Measurements from ENCODE around the gene RNLS.
"Not testable (repeated sequence)": the region's sequence is repeated elsewhere in the genome, so short reads cannot be mapped to it uniquely, and the experiment has no call there.

RNLS gene

DNA sequence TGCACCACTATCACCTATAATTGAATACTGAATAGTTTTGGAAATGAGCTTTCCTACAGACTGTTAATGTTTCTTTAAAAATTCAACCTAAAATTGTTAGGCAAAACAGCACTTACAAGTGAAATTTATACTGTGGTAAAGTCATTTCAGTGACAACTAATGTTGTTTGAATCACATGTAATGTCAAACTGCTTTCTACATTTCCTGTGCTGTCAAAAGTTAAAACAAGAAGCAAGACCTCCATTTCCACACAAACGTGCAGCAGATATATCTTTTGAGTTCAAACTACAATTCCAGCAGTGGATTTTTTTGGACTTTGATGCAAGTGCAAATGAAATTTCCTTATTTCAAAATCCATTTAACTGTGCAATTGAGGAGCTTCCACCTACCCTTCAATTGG is 199.8 kb downstream of the RNLS start:
- no peak for DNase-seq

DNA sequence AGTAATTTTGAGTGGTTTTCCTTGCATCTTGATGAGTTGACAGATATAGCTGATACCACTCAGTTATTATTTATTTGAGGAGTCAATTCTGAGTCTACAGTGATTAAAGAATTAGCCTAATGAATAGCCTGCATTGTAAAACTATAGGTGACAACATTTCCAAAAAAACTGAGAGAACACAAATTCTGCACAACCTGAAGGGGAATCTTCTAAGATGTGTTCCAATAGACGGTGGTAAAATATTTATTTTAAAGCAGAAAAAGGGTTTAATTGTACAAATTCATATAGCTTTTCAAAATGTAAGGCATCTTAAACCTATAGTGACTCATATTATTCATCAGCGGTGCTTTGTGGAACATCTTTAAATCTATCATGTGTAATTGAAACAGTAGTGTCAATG is 200.4 kb downstream of the RNLS start:
- DNase-seq = no peak

DNA sequence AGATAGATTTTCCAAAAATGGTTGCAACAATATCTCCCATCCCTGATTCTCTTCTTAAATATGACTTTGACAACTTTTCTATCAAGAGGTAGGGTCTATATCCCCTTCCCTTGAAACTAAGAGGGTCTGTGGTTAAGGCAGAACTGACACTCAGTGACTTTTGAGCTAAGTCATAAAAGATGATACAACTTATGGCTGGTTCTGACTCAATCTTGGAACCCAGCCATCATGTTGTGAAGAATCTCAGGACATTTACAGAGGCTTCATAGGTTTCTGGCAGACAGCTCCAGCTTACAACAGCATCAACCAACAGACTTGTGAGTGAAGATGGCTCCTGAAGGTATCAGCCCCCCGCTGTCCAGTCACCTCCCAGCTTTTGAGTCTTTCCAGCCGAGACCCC is 203.5 kb downstream of the RNLS start:
- no peak for DNase-seq

DNA sequence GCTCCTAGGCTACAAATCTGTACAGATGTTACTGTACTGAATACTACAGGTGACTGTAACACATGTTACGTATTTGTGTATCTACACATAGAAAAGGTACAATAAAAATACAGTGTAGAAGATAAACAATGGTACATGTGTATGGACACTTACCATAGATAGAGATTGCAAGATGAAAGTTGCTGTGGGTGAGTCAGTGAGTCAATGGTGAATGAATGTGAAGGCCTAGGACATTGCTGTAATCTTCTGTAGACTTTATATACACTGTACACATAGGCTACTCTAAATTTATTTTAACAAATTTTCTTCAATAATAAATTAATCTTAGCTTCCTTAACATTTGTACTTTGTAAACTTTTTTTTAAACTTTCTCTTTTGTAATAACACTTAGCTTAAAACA is 205.6 kb downstream of the RNLS start:
- DNase-seq = no peak

DNA sequence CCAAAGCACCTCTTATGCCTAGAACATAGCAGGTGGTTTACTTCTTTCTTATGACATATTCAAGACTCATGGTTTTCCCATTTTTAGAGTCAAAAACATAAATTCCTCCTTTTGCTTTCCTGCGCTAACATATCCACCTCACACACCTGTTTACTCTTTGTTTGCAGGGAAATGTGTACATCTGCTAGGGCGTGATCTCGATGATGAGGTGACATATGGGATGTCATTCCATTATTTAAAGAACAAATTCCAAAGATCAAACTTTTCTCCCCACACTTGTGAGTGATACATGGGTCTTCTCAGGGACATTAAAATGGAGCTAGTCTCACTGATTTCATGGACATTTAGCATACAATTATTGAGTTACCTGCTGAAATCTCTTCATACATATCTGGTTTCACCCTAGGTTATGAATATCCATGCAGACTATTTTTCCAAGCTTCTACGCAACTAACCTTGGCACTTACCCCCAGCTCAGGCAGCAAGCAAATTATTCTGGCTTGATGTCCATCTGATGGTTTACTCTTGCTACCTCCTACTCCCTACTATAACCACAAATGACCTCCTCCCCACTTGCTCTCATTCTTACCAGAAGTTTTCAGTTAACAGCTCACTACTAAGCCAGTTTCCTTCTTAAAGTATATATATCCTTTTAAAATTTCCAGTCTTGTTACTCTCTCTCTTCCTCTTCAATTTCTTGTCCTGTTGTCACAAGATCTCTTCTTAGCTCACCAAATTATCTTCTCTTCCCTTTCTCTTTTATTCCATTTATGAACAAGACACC is 208.5 kb downstream of the RNLS start:
- DNase-seq = no peak

DNA sequence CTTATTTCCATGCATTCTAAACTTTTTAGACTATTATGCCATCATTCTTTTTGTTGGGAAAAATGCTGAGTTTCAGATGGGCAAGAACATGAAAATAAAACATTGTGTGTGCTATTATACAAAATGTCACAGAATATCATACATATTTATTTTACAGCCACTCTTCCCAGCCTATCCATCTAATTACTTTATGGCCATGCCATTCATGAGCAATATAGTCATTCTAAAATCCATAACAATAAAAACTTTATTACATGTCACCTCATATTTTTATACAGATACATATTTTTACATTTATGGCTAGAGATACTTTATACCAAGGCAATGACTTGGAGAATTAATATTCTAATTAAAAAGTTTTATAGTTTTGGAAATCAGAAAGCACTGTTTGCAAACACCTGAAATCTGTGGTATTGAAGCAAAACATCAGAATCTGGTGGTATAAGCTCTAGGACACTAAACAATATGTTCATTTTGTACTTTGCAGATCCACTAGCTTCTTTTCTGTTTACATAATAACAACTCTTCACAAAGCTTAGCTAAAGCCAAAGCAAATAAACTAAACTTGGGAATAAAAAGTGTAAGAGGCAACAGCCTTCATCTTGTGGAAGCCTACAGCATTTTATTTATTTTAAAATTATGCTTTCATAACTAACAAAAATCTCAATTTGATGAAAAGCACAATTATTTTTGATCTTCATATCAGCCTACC is 210.1 kb downstream of the RNLS start:
- no peak for DNase-seq

DNA sequence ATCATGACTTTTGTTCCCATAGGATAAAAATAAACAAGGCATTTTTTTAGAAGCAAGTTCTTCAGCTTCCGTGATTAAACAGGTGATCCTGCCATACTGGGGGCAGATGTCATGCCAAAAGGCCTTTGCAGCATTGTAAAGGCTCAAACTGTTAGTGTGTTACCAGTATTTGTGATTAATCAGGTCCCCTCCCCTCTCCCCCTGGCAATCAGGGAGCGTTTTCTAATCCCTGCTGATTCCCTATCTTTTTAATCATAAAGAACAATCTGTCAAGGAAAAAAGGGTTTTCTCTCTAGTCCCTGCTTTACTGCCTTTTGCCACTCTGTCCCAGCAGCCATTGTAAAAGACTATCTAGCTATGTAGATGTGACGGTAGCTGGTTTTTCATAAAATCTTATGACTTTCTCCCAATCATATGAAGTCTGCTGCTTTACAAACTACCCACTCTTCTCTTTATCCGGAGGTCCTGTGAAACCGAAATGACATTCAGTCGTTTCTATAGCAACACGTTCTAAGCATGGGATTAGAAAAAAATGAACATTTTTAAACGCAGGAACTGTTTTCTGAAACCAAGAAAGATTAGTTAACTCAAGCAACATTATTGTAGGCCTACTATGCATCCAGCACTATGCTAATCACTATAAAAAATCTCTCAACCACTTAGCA is 210.9 kb downstream of the RNLS start:
- no peak for DNase-seq

DNA sequence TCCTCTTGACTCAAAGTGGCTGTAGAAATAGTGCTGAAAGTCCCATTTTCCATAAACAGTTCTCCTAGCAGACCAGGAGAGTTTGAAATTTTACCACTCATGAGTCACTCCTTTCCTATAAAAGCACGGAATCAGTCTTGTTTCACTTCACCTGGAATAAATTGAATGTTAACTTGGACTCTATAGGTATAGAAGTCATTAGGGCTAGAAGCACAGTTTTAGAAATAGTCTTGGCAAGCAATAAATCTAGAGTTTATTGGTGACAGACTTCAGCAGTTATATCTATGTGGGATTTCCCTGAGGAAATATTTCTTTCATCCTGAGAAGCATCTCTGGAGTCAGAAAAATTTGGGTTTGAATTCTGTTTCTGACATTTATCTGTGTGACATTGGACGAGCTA is 212.4 kb downstream of the RNLS start:
- no peak for DNase-seq

DNA sequence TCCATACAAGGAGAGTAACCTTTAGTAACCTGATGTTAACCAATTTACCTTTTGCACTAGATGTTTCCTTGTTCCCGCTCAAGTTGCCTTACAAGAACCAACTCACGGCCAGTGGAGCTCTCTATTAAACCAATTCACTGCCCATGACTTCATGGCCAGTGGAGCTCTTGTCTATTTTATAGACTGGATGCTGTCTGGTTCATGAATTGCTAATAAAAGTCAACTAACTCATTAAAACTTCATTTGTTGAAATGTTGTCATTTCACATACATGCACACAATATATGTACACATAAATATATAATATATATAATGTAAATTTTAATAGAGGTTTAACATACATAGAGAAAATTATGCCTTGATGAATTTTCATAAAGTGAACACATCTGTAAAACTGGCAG is 216.3 kb downstream of the RNLS start:
- DNase-seq = no peak

DNA sequence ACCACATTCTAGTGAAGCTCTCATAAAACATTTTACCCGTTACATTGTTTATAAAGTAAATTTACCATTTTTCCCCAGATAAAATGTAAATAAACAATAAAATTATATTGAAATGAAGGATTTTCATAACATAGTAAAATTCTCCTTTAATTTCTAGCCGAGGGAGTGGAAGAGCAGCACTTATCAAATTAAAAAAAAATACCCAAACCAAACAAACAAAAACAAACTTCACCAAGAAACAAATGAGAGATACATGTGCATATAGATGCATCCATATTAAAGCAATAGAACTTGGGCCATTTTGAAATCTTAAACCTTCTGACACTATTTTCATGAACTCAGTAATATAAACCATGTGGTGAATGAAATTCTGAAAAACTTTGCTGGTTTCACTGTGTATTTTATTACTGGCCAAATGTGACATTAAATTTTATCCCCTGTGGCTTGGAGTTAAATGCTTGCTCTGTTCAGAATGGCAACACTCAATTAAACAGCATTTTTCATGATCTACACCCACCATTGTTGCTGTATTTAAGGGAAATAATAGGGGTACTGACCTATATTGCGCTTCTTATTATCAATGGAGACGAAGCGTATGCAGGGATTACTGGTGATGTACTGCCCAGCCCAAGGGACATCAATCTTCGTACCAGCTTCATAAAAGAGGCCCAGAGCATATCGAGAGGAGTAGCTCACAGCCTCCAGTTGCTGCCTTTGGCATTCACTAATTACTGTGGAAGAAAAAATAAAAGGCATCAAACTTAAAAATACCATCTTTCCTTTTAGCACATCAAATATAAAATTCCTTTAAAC is 220.9 kb downstream of the RNLS start:
- no peak for DNase-seq

DNA sequence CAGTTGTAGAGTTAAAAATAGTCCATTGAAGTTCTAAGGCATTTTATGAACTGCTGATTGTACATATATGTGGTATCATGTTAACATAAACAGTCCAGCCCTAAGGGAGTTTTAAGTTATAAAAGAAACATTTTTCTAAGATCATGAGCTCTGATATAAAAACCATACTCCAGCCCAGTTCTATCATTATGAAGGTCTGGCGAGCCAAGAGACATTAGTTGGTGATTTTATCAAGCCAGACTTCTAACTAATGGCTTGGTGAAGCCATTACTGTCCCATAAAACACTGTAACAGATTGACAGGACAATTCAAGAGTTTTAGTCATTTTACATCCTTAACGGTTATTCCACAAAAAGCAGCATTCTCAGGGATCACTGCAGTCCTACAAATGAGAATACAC is 221.6 kb downstream of the RNLS start:
- no peak for DNase-seq

DNA sequence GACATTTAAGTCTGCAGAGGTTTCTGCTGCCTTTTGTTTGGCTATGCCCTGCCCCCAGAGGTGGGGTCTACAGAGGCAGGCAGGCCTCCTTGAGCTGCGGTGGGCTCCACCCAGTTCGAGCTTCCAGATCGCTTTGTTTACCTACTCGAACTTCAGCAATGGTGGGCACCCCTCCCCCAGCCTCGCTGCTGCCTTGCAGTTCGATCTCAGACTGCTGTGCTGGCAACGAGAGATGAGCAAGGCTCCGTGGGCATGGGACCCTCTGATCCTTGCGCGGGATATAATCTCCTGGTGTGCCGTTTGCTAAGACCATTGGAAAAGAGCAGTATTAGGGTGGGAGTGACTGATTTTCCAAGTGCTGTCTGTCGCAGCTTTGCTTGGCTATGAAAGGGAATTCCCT is 227.4 kb downstream of the RNLS start:
- not testable (repeated sequence) for DNase-seq

DNA sequence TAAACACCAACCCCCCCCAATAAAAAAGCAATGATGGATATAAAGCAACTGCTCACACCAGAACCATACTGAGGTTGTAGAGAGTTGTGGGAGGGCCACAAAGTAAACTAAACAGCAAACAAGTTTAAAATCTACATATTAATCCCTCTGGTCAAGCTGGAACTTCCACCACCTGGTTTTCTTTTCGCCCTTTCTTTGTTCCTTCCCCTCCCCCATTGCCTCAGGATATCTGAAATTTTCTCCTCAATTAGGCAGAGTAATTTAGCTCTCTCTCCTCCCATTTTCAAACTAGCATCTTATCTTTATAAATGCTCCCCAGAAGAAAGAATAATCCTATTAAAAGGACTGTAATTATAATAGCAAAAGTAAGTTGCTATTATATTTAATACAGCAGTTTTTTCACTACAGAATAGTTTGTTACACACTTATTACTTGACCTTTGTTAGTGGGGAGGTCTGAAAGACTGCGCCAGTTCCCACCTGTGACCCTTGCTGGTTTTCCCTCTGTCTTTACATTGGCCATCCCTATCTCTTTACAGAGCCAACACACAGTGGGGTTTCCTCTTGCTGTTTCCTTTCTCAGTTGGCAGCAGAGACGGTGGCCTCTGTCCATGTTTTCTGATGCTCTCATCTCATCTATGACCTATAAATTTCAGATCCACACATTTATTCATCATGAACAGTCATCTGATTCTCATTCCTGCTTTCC is 235.4 kb downstream of the RNLS start:
- DNase-seq = no peak

DNA sequence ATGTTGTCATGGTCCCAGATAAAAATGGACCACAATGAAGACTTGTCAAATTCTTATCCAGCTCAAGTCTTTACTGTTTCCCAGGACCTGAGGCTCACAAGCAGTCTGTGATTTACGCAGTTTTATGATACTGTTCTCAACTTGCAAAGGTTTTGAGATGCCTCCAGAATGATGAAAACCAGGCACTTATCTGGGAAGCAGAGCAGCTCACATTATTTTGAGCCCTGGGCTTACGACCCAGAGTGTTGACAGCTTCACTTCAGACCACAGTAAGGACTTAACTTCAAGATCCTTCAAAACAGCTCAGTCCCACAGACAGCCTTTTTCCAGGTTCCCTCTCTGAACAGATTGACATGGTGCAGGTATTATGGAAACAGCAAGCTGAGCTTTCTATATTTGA is 236.1 kb downstream of the RNLS start:
- no peak for DNase-seq

DNA sequence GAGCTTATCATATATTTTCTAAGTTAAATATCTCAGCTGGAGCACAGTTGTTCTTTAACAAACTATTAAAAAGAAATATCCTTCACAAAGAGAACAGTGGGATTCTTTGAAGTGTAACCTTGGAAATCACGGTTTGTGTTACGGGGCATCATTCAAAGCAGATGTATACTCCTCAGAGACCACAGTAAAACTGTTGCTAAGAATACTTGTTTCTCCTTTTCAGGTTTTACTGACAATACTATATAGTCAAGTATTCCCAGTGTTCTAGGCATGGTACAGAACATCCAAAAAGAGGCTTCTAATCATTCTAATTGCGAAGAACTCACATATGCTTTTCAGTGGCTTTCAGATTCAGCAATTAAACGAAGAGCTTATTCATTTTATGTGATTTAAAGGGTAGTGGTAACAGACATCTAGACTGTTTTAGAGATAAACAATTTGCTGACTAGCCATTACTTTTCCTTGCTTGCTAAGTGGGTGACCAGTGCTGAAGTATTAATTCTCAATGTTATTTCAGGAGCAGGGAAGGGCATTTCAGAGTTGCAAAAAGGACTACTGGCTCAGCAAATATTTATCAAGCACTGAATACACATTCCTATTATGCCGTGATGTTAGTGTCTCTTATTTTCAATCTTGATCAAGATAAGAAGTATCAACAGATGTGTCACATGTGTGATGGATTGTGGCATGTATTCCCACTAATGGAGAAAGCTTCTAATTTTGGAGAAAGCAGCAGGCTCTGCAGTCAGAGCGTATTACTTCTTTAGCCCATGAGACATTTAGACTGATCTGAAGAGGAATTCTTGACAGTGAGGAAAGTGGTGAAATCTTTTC is 236.8 kb downstream of the RNLS start:
- no peak for DNase-seq

DNA sequence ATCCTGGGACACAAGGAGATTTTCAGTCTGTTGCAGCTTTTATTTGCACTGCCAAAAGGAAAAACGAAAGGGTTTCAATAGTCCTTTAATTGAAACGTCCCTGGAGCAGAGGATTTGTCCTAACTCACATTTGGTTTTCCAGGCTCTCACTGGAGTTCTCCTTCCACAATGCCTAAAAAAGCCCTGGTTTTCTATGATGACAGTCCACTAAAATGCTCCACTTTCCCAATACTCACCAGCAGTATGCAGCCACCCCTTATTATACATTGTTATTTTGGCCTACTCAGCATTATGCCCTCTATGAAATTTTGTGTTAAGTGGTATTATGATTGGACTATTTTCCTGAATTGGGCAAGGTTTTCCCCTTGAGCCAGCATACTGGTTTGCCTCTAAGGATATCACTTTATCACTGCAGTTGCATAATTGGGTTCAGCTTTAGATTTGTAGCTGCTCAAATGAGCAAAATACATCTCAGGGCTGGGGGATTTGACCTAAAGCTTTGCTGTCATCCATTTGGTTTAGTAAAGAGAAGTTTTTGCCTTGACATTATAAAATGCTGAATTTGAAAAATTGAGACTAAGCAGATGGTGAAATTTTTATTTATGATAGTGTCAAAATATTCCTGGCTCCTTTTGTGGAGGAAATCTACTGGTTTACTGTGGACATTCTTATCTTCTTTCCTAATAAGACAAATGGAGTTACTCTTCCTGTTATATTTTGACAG is 239.2 kb downstream of the RNLS start:
- no peak for DNase-seq

DNA sequence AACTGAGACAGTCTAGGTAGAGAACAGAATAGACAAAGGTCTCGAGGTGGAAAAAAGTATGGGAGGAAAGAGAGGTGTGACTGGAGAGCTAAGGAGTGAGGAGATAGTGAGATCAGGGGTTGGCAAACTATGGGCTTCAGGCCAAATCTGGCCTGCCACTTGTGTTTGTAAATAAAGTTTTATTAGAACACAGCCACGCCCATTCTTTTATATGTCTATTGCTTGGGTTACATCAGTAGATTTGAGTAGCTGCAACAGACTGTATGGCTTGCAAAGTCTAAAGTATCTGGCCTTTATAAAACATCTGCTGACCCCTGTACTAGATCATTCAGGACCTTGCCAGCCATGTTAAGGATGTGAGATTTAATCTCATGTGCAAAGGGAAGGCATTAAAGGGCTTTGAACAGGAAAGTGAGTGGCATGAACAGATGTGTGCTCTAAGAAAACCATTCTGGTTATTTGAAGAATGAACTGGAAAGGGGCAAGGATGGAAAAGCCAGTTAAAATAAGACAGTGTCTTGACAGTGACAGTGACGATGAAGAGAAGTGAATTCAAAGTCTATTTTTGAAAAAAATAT is 240.3 kb downstream of the RNLS start:
- no peak for DNase-seq

DNA sequence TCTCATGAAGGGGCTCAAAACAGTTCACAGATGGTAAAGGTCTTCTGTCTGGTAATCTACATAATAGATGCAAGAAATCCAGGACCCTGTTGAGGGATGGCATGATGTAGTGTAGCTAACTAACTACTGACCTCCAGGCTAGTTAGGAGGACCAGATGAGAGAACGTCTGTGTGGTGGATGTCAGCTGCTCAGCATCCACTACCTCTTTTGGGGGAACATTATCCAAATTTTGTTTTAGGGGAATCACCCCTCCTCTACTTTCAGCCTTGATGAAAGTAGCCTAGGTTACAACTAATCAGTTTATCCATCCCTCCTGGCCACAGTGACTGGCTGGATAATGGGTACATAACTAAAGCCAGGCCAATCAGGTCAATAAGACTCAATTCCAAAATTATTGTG is 246.0 kb downstream of the RNLS start:
- no peak for DNase-seq

DNA sequence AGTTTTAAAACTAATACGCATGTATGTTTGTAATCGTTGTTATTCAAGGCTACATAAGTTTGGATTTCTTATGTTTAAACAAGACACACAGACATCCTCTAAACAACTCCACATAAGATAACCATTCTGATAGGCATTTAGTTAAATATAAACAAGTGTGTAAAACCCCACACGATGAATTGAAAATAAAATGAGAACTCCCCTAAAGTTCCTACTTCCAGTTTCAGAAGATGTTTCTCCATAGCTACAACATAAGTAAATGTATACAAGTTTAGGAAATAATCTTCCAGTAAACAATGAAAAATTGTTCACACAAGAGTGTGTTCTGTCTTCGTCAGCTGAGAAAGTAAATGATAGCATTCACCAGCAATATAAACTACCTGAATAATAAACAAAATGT is 246.8 kb downstream of the RNLS start:
- no peak for DNase-seq

DNA sequence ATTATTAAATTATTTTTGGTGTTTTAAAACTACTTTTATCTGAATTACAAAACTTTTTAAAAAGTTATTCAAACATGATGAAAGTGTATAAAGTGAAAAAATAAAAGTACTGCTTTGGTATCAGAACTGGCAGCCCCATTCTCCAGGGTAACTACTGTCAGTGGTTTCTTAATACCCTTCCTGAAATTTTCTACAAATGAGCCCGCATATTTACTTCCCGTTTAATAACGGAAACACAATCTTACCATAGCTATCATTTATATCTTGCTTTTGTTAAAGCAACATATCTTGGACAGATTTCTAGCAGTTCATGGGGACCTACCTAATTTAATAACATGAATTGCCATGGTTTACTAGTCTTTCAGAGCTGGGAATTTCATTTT is 249.9 kb downstream of the RNLS start:
- DNase-seq = no peak
